Right atrium auricular region (tissue), 2 donors: ENCODE results near the gene NAV2. TPM values are rescaled to one million over a fixed set of nuclear protein-coding genes. Genes with fewer than 3 reads are reported as not detected.

Experiments used
- DNase-seq: peaks from one replicate; pipeline ENCODE4 v3.0.0-alpha.2; 2019; ENCODE audit warnings: low spot score
- H3K27ac ChIP-seq, 2 donors: fragments of 200-600 bp; sonication (generic); 1 replicate in 1 of 2; 2 replicates in 1 of 2; pipeline ENCODE4 v1.5.1; 2016 to 2019
- H3K27me3 ChIP-seq, 2 donors: fragments of 200-600 bp; sonication (generic); one replicate each; pipeline versions ENCODE4 v1.5.1 to v1.6.0; 2017 to 2019
- H3K36me3 ChIP-seq: fragments of 200-600 bp; sonication (generic); one replicate; pipeline ENCODE4 v1.5.1; 2016
- H3K4me1 ChIP-seq, 2 donors: fragments of 200-600 bp; sonication (generic); one replicate each; pipeline versions ENCODE4 v1.5.1 to v1.6.0; 2017 to 2019
- H3K4me3 ChIP-seq, 2 donors: fragments of 200-600 bp; sonication (generic); 1 replicate in 1 of 2; 2 replicates in 1 of 2; pipeline ENCODE4 v1.5.1; 2017 to 2019; ENCODE audit warnings: mild to moderate bottlenecking in 1 of 2, moderate library complexity in 1 of 2
- H3K9me3 ChIP-seq, 2 donors: fragments of 200-600 bp; sonication (generic); one replicate each; pipeline ENCODE4 v1.5.1; 2019
- total RNA-seq, 2 donors: library from RNA; depleted of rRNA; stranded (reverse); fragments of >200 nt; gene quantifications; one replicate each; pipeline ENCODE4 v1.1.0, GENCODE V29; 2016
- TF ChIP-seq, protein P1 (sequence below), 2 donors: fragments of 200-600 bp; sonication (generic); IDR thresholded peaks; one replicate each; pipeline ENCODE4 v1.5.1; 2019; ENCODE audit warnings: antibody characterized with exemption in 2 of 2

NAV2 gene
- total RNA-seq, 2 donors from 2014 or later, result 11.4 to 19.2 TPM

DNA sequence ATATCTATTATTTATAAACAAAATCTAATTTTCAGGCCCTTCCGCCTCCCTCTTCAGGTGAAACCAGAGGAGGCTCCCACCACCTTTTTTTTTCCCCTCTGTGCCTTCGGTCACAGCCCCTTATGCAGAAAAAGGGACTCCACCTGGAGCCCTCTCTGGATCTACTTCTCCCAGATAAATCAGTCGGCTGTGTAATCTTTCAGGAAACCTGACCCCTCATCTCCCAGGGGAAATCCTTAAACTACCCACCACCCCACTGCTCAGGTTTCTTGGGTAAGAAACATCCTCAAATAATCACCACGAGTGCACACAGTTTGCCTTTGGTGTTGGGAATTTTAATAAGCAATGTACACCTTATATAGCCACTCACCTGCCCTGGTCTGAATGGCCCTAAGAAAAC, 104.2 kb downstream of the NAV2 start:
- DNase-seq, result no peak
- H3K9me3 ChIP-seq, result no peaks in the 10 kb centered on the region
- no peak overlapping the region for H3K27ac ChIP-seq
- H3K4me1 ChIP-seq, result peaks cover 0 to 54% of the 10 kb centered on the region in 2 donors
- no peak overlapping the region for H3K4me3 ChIP-seq
- TF ChIP-seq, protein P1, sequence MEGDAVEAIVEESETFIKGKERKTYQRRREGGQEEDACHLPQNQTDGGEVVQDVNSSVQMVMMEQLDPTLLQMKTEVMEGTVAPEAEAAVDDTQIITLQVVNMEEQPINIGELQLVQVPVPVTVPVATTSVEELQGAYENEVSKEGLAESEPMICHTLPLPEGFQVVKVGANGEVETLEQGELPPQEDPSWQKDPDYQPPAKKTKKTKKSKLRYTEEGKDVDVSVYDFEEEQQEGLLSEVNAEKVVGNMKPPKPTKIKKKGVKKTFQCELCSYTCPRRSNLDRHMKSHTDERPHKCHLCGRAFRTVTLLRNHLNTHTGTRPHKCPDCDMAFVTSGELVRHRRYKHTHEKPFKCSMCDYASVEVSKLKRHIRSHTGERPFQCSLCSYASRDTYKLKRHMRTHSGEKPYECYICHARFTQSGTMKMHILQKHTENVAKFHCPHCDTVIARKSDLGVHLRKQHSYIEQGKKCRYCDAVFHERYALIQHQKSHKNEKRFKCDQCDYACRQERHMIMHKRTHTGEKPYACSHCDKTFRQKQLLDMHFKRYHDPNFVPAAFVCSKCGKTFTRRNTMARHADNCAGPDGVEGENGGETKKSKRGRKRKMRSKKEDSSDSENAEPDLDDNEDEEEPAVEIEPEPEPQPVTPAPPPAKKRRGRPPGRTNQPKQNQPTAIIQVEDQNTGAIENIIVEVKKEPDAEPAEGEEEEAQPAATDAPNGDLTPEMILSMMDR (IDR thresholded peaks at IDR 0.05), result no peak
- H3K27me3 ChIP-seq, result no peaks in the 10 kb centered on the region
- no peaks in the 10 kb centered on the region for H3K36me3 ChIP-seq

DNA sequence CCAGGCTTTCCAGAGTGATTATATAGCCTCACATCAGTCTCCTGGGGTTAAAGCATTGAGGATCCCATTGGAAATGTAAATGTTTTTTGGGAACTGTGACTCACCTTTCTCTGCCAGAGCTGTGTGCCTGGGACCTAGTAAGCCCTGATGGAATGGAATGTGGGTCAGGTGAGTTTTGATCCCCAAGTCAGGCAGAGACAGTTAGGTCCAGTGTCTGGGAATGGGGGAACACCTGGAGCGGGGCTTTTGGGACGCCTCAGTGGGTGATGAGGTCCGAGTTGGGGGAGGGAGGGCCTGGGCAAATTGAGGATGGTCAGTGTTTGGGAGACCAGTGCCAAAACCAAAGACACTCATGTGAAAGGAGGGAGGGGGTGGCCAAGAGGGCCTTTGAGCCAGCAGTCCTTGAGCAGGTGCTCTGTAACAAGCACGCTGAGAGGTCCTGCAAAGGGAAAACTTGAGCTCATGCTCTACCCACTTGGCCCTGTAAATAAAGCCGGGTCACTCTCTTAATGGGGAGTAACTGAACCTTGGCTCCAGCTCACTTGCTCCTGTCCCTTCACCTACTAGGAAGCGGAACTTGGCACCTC, 104.7 kb downstream of the NAV2 start:
- Histone ChIP-seq H3K27ac (no peak overlapping the region), H3K9me3 (no peaks in the 10 kb centered on the region), H3K36me3 (no peaks in the 10 kb centered on the region), H3K27me3 (no peaks in the 10 kb centered on the region), H3K4me3 (no peak overlapping the region), H3K4me1 (peaks cover 0 to 54% of the 10 kb centered on the region in 2 donors)
- TF ChIP-seq, protein P1 (IDR thresholded peaks at IDR 0.05), result no peak
- DNase-seq, result no peak

DNA sequence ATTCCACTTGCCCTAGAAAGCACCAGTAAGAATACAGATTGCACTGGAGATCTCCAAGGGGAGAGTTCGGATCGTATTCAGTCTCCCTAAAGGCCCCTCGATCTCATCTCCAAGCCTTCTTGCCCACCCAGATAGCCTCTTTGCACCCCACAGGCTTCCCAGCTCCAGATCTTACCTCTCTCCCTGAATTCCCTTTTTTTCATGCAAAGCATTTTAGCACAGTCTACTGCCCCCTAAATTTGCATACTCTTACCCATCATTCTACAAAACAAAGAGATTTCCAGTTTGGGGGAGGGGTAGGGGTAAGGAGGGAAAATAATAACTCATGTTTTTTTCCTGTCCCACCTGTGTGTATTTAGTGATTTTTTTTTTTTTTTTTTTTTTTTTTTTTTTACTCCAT, 105.2 kb downstream of the NAV2 start:
- no peak for DNase-seq
- Histone ChIP-seq H3K27me3 (no peaks in the 10 kb centered on the region), H3K36me3 (no peaks in the 10 kb centered on the region), H3K27ac (no peak overlapping the region), H3K4me1 (peaks cover 0 to 49% of the 10 kb centered on the region in 2 donors), H3K9me3 (no peaks in the 10 kb centered on the region), H3K4me3 (no peak overlapping the region)
- TF ChIP-seq, protein P1 (IDR thresholded peaks at IDR 0.05), result no peak

DNA sequence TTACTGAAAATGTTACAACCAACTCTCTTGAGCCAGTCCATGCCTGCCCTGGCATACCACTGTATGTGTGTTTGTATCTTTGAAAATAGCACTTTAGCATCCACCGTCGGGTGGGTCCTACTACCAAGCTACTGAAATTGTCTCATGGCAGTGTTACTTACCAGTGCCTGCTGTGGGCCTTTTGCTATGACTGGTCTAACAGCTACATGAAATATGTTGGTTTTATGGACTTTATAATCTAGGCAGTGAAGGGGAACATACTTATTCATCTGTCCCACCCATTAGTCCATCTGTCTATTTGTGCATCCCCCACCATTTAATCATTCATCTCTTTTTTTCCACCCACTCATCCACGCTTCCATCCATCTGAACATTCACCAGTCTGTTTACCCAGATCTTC, 106.0 kb downstream of the NAV2 start:
- Histone ChIP-seq H3K27me3 (no peaks in the 10 kb centered on the region), H3K4me1 (peaks cover 0 to 42% of the 10 kb centered on the region in 2 donors), H3K9me3 (no peaks in the 10 kb centered on the region), H3K36me3 (no peaks in the 10 kb centered on the region), H3K27ac (no peak overlapping the region), H3K4me3 (no peak overlapping the region)
- DNase-seq, result no peak
- TF ChIP-seq, protein P1 (IDR thresholded peaks at IDR 0.05), result no peak

DNA sequence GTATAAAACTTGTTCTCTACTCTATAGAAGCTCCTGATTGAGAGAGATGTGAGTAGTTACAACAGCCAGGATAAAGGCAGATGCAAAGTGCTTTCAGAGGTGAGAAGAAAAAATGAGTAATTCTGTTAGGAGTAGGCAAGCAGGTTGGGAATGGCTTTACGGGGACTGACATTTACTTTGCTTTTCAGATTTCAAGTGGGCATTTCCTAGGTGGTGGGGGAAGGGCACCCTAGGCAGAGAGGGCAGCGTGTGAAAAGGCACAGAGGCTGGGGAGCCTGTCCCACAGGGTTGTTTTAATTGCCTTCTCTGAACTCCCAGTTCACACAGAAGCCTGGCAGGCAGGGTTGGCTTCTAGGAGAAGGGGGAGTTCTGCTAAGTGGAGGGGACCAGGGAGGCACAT, 106.5 kb downstream of the NAV2 start:
- Histone ChIP-seq H3K27me3 (no peaks in the 10 kb centered on the region), H3K4me3 (no peak overlapping the region), H3K9me3 (no peaks in the 10 kb centered on the region), H3K4me1 (peaks cover 0 to 36% of the 10 kb centered on the region in 2 donors), H3K27ac (no peak overlapping the region), H3K36me3 (no peaks in the 10 kb centered on the region)
- TF ChIP-seq, protein P1 (IDR thresholded peaks at IDR 0.05), result no peak
- no peak for DNase-seq

DNA sequence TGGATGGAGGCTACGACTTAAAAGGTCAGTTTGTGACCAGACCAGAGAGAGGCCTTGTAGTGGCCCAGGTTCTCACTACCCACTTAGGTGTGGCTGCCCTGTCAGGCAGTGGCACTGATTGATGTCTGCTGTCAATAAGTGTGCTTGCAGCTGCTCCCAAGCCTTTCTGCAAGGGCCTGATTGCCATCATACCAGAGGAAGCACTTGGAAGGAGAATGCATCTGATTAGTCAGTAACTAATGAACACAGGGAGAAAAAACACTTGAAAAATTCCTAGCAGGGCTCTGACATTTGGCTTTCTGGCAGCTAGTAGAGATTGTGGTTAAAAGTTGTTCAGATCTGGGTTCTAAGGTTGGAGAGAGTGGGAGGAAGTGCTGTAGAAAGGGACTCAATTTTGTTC, 107.5 kb downstream of the NAV2 start:
- DNase-seq, result no peak
- no peaks in the 10 kb centered on the region for H3K36me3 ChIP-seq
- peaks cover 0 to 29% of the 10 kb centered on the region in 2 donors for H3K4me1 ChIP-seq
- no peaks in the 10 kb centered on the region for H3K9me3 ChIP-seq
- H3K27me3 ChIP-seq, result no peaks in the 10 kb centered on the region
- no peak overlapping the region for H3K4me3 ChIP-seq
- no peak overlapping the region for H3K27ac ChIP-seq
- TF ChIP-seq, protein P1 (IDR thresholded peaks at IDR 0.05), result no peak
